ENCODE data around the gene TBX19.

Gene TBX19

GRCh38 chr1:168280296-168280927 is at the start of gene TBX19:
Gene TBX19 (plus strand): TSS chr1:168280877. CDS start chr1:168281091, 214 bp downstream.
- DNase-seq: no peak

GRCh38 chr1:168234846-168235547 is 45.7 kb upstream of the TBX19 start:
- DNase-seq: peak; percentile 28 to 66

- DNase-seq: no peak
Observed at GRCh38 chr1:168235548-168235885, 45.2 kb upstream of the TBX19 start.

GRCh38 chr1:168235937-168236336 is 44.7 kb upstream of the TBX19 start:
- DNase-seq: no peak

GRCh38 chr1:168236836-168237611 is 43.7 kb upstream of the TBX19 start:
- no peak for DNase-seq

GRCh38 chr1:168243198-168243597 is 37.5 kb upstream of the TBX19 start:
- DNase-seq: no peak

GRCh38 chr1:168243636-168244212 is 37.0 kb upstream of the TBX19 start:
- DNase-seq: no peak

- no peak for DNase-seq
Observed at GRCh38 chr1:168245042-168245441, 35.6 kb upstream of the TBX19 start.

GRCh38 chr1:168246506-168246905 is 34.2 kb upstream of the TBX19 start:
- DNase-seq: no peak

GRCh38 chr1:168252204-168252733 is 28.4 kb upstream of the TBX19 start:
- no peak for DNase-seq

- no peak for DNase-seq
Observed at GRCh38 chr1:168256164-168256563, 24.5 kb upstream of the TBX19 start.

- DNase-seq: no peak
Observed at GRCh38 chr1:168257397-168257796, 23.3 kb upstream of the TBX19 start.

- DNase-seq: no peak
Observed at GRCh38 chr1:168259567-168259966, 21.1 kb upstream of the TBX19 start.

- no peak for DNase-seq
Observed at GRCh38 chr1:168260393-168260792, 20.3 kb upstream of the TBX19 start.

- DNase-seq: no peak
Observed at GRCh38 chr1:168261390-168261789, 19.3 kb upstream of the TBX19 start.

- DNase-seq: no peak
Observed at GRCh38 chr1:168263130-168263529, 17.5 kb upstream of the TBX19 start.

- DNase-seq: no peak
Observed at GRCh38 chr1:168264296-168264695, 16.4 kb upstream of the TBX19 start.

- no peak for DNase-seq
Observed at GRCh38 chr1:168265596-168265995, 15.1 kb upstream of the TBX19 start.

- no peak for DNase-seq
Observed at GRCh38 chr1:168266644-168267186, 14.0 kb upstream of the TBX19 start.

- DNase-seq: no peak
Observed at GRCh38 chr1:168271636-168272035, 9.0 kb upstream of the TBX19 start.

- DNase-seq: no peak
Observed at GRCh38 chr1:168273575-168273974, 7.1 kb upstream of the TBX19 start.

- DNase-seq: no peak
Observed at GRCh38 chr1:168279253-168279652, 1.4 kb upstream of the TBX19 start.
